ENCODE results near the gene FERMT2.
A peak's percentile ranks its signal among the peaks of the same experiment; 100 is the strongest.

The FERMT2 gene

GRCh38 chr14:52910572-52910971 is 40.3 kb downstream of the FERMT2 start:
- no peak overlapping the region for H3K4me3 ChIP-seq
- no peak overlapping the region for H3K27ac ChIP-seq

- no peak overlapping the region for H3K27ac ChIP-seq
- no peak overlapping the region for H3K4me3 ChIP-seq
Observed at GRCh38 chr14:52907949-52908348, 42.9 kb downstream of the FERMT2 start.

GRCh38 chr14:52906141-52906601 is 44.7 kb downstream of the FERMT2 start:
- Histone ChIP-seq H3K4me3 (no peak overlapping the region), H3K27ac (peak overlapping the region in 8 of 21 experiments; percentile 6 to 75 (median 49))

DNA sequence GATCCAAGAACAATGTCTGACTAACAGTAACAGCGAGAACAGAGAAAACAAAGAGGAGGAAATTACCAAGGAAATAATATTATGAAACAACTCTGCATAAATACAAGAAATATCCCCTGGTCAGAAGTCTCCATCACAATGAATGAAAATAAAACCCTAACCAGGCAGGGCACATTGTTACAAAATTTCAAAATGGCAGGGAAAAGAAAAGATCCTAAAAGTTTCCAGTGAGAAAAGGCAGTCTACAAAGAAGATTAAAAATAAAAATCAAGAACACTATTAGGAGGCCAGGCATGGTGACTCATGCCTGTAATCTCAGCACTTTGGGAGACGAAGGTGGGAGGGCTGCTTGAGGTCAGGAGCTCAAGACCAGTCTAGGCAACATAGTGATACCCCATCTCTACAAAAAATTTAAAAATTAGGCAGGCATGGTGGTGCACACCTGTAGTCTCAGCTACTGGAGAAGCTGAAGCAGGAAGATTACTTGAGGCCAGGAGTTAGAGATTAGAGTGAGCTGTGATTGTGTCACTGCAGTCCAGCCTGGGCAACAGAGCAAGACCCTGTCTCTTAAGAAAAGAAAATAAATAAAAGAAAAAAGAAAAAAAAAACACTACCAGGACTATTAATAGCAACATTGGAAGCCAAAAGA is 47.8 kb downstream of the FERMT2 start:
- Histone ChIP-seq H3K27ac (peak overlapping the region in 1 of 21 experiments; percentile 14), H3K4me3 (no peak overlapping the region)

DNA sequence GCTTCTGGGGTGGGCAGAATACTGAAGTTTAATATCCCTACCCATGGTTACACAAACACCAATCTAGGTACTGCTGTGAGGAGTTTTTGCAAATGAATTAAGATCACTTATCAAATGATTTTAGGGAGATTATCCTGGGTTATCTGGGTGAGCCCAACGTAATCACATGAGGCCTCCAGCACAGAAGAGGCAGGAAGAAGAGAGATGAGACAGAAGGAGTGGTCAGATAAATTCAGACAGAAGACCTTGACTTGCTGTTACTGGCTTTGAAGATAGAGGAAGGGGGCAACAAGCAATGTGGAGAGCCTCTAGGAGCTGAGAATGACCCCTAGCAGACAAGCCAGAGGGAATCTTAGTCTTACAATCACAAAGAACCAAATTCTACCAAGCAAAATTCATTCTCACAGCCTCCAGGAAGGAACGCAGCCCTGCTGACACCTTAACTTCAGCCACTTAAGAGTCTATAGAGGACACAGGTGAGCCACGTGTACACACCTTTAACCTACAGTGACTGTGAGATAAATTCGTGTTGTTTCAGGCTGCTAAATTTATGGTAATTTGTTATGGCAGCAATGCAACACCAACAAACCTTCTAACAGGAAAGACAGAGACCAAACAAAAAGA is 49.4 kb downstream of the FERMT2 start:
- no peak overlapping the region for H3K4me3 ChIP-seq
- no peak overlapping the region for H3K27ac ChIP-seq

- Histone ChIP-seq H3K4me3 (no peak overlapping the region), H3K27ac (no peak overlapping the region)
Observed at GRCh38 chr14:52900731-52901130, 50.1 kb downstream of the FERMT2 start.

DNA sequence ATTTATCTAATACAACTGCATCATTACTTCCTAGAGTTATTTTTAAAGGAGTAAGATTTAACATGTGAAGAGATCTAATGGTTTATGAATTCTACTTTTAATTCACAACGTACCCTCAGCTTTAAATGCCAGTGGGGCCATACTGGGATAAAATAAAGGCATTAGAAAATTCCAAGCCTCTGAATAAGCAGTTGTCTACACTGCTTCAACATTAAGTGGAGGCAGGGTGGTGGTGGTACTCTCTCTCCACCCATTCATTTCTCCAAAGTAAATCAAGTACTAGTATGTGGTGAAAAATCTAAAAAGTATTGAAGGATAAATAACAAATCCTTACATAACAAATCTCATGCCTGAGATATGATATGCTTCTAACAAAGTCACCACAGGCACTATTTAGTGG is 52.4 kb downstream of the FERMT2 start:
- H3K27ac ChIP-seq, result no peak overlapping the region
- H3K4me3 ChIP-seq, result no peak overlapping the region

DNA sequence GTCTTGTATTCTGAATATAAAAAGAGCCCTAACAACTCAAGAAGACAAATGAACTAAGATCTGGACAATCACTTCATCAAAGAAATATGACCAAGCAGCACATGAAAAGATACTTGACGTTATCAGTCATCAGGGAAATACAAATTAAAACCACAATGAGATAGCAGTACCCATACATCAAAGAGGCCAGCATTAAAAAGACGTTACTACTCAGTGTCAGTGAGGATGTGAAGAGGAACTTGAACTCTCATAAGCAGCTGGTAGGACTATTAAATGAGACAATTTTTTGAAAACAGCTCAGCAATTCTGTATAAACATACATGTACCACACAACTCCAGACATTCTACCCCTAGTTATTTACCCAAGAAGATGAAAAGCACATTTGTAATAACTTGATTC is 55.9 kb downstream of the FERMT2 start:
- no peak overlapping the region for H3K27ac ChIP-seq
- H3K4me3 ChIP-seq, result no peak overlapping the region

GRCh38 chr14:52891800-52892199 is 59.0 kb downstream of the FERMT2 start:
- Histone ChIP-seq H3K4me3 (no peak overlapping the region), H3K27ac (no peak overlapping the region)

DNA sequence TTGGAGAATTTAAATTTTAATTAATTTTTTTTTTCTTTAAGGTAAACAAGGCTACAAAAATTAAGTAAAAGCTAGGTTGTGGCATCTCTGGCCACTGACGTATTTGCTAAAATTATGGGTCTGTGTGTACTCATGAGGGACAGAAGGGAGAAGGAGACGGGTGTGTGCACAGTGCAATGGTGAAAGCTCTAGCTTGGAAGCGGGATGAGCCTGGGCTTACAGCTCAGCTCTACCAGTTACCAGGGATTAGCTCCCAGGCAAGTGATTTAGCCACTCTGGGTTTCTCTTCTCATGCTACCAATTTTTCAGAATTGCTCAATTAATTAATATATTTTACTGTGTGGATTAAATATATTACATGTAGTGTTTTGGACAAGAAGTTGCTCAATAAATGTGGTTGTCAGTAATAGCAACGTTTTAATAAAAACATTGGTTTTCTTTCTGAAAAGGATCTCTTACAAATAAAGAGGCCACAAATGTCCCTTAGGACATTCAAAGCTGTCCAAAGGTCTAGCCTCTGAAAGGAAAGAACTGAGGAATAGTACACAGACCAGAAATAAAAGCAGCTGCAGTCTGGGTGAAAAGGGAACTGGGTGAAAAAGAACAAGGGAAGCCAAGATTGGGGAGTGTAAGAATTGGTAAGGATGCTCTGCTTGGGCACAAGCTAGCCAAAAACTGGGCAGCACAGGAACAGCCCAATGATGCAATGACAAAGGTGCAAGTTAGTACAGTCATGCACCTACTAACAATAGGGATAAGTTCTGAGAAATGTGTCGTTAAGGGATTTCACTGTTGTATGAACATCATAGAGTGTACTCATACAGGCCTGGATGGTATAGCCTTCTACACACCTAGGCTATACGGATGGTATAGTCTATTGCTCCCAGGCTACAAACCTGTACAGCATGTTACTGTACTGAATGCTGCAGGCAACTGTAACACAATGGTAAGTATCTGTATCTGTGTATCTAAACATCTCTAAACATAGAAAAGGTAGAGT is 61.7 kb downstream of the FERMT2 start:
- H3K27ac ChIP-seq, result no peak overlapping the region

GRCh38 chr14:52888159-52888558 is 62.7 kb downstream of the FERMT2 start:
- H3K4me3 ChIP-seq, result no peak overlapping the region
- no peak overlapping the region for H3K27ac ChIP-seq

More for the DNA sequence above, 61.7 kb downstream of the FERMT2 start:
- H3K4me3 ChIP-seq, result no peak overlapping the region

- Histone ChIP-seq H3K4me3 (no peak overlapping the region), H3K27ac (no peak overlapping the region)
Observed at GRCh38 chr14:52885230-52885629, 65.6 kb downstream of the FERMT2 start.

DNA sequence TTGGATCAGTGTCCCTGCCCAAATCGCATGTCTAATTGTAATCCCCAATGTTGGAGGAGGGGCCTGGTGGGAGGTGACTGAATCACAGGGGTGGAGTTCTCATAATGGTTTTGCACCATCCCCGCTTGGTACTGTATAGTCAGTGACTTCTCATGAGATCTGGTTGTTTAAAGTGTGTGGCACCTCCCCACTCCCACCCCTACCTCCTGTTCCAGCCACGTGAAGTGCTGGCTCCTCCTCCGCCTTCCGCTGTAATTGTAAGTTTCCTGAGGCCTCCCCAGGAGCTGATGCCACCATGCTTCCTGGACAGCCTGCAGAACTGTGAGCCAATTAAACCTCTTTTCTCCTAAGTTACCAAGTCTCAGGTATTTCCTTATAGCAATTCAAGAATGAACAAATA is 67.2 kb downstream of the FERMT2 start:
- H3K4me3 ChIP-seq, result no peak overlapping the region
- H3K27ac ChIP-seq, result no peak overlapping the region

DNA sequence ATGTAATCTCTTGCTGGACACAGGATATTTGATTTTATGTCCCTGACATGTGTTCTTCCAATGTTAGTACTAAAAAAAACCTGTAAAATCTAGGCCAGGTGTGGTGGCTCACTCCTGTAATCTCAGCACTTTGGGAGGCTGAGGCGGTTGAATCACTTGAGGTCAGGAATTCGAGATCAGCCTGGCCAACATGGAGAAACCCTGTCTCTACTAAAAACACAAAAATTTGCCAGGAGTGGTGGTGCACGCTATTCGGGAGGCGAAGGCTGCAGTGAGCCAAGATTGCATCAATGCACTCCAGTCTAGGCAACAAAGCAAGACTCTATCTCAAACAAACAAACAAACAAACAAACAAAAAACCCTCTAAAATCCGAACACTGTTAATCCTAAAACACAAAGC is 68.0 kb downstream of the FERMT2 start:
- no peak overlapping the region for H3K27ac ChIP-seq
- H3K4me3 ChIP-seq, result no peak overlapping the region

DNA sequence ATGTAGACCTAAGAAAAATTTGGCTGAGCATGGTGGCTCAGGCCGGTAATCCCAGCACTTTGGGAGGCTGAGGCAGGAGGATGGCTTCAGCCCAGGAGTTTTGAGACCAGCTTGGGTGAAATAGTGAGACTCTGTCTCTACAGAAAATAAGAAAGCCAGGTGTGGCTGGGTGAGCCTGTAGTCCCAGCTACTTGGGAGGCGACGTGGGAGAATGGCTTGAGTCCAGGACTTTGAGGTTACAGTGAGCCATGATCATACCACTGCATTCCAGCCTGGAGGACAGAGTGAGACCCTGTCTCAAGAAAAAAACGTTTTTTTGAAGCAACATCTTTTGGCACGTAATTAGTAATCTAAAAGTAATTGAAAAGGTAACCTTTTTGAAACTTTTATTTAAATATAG is 70.9 kb downstream of the FERMT2 start:
- H3K27ac ChIP-seq, result no peak overlapping the region
- H3K4me3 ChIP-seq, result no peak overlapping the region

DNA sequence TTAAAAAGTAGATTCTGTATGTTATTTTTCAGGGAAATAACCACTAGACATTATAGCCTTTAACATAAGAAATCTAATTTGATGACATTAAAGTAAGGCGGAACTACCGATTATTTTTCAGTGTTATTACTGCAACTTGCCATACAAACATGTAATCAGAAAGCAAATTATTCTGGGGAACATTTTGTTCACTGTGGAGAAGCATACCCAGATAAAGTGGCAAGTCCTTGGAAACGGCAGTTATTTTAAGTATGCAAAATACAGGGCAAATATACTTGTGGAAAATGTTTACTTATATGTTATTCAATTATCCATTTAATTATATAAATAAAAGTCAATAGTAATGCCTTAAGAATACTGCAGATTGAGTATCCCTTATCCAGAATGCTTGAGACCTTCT is 71.9 kb downstream of the FERMT2 start:
- Histone ChIP-seq H3K27ac (no peak overlapping the region), H3K4me3 (no peak overlapping the region)

GRCh38 chr14:52878469-52878868 is 72.4 kb downstream of the FERMT2 start:
- Histone ChIP-seq H3K4me3 (no peak overlapping the region), H3K27ac (no peak overlapping the region)

DNA sequence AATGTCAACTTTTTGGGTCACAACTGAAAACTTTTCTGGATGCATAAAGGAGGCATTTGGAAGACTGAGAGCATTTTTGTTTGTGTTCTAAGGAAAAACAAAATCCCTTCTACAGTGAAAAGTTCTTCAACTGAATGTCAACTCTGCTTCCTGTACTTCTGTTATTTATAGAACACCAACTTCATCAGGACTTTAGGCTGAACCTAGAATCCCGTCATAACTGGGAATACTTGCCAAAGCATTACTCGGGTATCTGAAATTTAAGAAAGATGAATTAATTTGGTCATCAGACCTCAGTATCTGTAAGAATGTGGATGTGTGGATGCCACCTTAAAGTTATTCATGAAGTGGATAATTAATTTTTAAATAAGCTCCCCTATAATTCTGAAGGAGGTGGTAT is 73.2 kb downstream of the FERMT2 start:
- Histone ChIP-seq H3K4me3 (no peak overlapping the region), H3K27ac (no peak overlapping the region)

GRCh38 chr14:52876806-52877205 is 74.0 kb downstream of the FERMT2 start:
- H3K4me3 ChIP-seq, result no peak overlapping the region
- H3K27ac ChIP-seq, result no peak overlapping the region

DNA sequence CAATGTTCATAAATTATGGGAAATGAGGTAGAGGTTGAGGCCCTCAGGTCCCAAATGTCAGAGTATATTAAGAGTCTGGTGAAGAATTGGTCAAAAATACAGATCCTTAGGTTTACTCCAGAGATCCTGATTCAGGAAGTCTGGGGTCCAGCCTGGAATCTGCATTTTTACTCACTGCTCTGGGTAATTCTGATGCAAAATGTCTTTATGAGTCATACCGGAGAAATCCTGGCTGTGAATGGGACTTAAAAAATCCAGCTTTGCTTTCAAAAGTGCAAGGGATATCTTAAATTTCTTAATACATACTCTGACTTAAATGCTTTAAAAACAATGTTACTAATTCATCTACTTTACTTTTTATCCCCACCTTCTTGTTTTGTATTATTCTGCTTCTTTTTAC is 74.5 kb downstream of the FERMT2 start:
- Histone ChIP-seq H3K4me3 (no peak overlapping the region), H3K27ac (no peak overlapping the region)

GRCh38 chr14:52875707-52876106 is 75.1 kb downstream of the FERMT2 start:
- Histone ChIP-seq H3K27ac (no peak overlapping the region), H3K4me3 (no peak overlapping the region)

Data from skin epidermis (tissue), 12 donors.